Fibroblast of villous mesenchyme (primary cell): ENCODE results near the gene RAB10. TPM values are rescaled to one million over a fixed set of nuclear protein-coding genes. Genes with fewer than 3 reads are reported as not detected.
"Not testable (repeated sequence)": the region's sequence is repeated elsewhere in the genome, so short reads cannot be mapped to it uniquely, and the experiment has no call there.

ENCODE experiments used
- DNase-seq: peaks from one replicate; pipeline ENCODE4 v3.0.0-alpha.2; 2010; ENCODE audit warnings: low read depth
- H3K4me3 ChIP-seq: 2 replicates; pipeline ENCODE4 v1.5.1; 2011; ENCODE audit warnings: low read depth, mild to moderate bottlenecking, low read length
- CTCF ChIP-seq: IDR thresholded peaks from 2 replicates; pipeline ENCODE4 v1.5.1; 2012; ENCODE audit warnings: low read depth, mild to moderate bottlenecking, low read length; ENCODE audit not compliant: insufficient read depth
- total RNA-seq: library from RNA; depleted of rRNA; stranded (reverse); fragments of >200 nt; gene quantifications from 2 replicates; pipeline ENCODE4 v1.2.3, GENCODE V29; 2012

RAB10 gene
- total RNA-seq, 1 donor = 128 TPM

- no peak for DNase-seq
- TF ChIP-seq CTCF = no peak
- H3K4me3 ChIP-seq = no peak overlapping the region
These were observed 8.4 kb upstream of the RAB10 start for GRCh38 chr2:26025509-26025908.

GRCh38 chr2:26028083-26028482, 5.8 kb upstream of the RAB10 start:
- not testable (repeated sequence) for DNase-seq, H3K4me3 ChIP-seq

- H3K4me3 ChIP-seq = peak overlapping the region; percentile 99
- not testable (repeated sequence) for DNase-seq
These were observed 1.2 kb upstream of the RAB10 start for GRCh38 chr2:26032586-26033269.

GRCh38 chr2:26033270-26033817, 540 bp upstream of the RAB10 start:
- TF ChIP-seq CTCF = no peak
- H3K4me3 ChIP-seq = peak overlapping the region; percentile 99
- DNase-seq = peak; percentile 88

GRCh38 chr2:26034637-26034992, 731 bp downstream of the RAB10 start:
- TF ChIP-seq CTCF = no peak
- H3K4me3 ChIP-seq = peak overlapping the region; percentile 99
- peak; percentile 49 for DNase-seq

GRCh38 chr2:26035090-26035743, 1.3 kb downstream of the RAB10 start:
- peak overlapping the region; percentile 99 for H3K4me3 ChIP-seq
- no peak for DNase-seq
- TF ChIP-seq CTCF = no peak

GRCh38 chr2:26039603-26040323, 5.9 kb downstream of the RAB10 start:
- no peak for TF ChIP-seq CTCF
- H3K4me3 ChIP-seq = no peak overlapping the region
- no peak for DNase-seq
